Right renal pelvis (tissue), 4 donors: ENCODE measurements around the gene NAGS. TPM values are rescaled to one million over a fixed set of nuclear protein-coding genes. Genes with fewer than 3 reads are reported as not detected.
"Not testable (repeated sequence)": the region's sequence is repeated elsewhere in the genome, so short reads cannot be mapped to it uniquely, and the experiment has no call there.

Source experiments
- DNase-seq, 4 donors: peaks; one replicate each; pipeline ENCODE4 v3.0.0-alpha.2; 2013; ENCODE audit warnings: low read depth in 4 of 4, low spot score in 3 of 4, missing footprints in 1 of 4
- polyA plus RNA-seq, 4 donors: library from polyadenylated mRNA; unstranded; fragments of 120-200 nt; gene quantifications; one replicate each; pipeline ENCODE4 v1.2.1, GENCODE V29; 2013; ENCODE audit not compliant: insufficient read length in 4 of 4

NAGS gene
- 1 to 10 TPM; 2.1 to 4.7 (median 2.5) TPM for polyA plus RNA-seq

GRCh38 chr17:44004077-44004760 lies at the start of gene NAGS:
NAGS (plus strand) TSS chr17:44004622; CDS start chr17:44004664, 42 bp downstream.
- DNase-seq = no peak

- DNase-seq = no peak
Observed at GRCh38 chr17:43956222-43956621, 48.2 kb upstream of the NAGS start.

- no peak for DNase-seq
Observed at GRCh38 chr17:43958748-43959352, 45.6 kb upstream of the NAGS start.

- DNase-seq = not testable (repeated sequence)
Observed at GRCh38 chr17:43961292-43961691, 43.1 kb upstream of the NAGS start.

- no peak for DNase-seq
Observed at GRCh38 chr17:43961954-43962353, 42.5 kb upstream of the NAGS start.

GRCh38 chr17:43962479-43962878 lies 41.9 kb upstream of the NAGS start:
- no peak for DNase-seq

GRCh38 chr17:43966276-43966675 lies 38.1 kb upstream of the NAGS start:
- DNase-seq = no peak

GRCh38 chr17:43967251-43967875 lies 37.1 kb upstream of the NAGS start:
- DNase-seq = no peak

- no peak for DNase-seq
Observed at GRCh38 chr17:43970366-43970765, 34.1 kb upstream of the NAGS start.

GRCh38 chr17:43971436-43971835 lies 33.0 kb upstream of the NAGS start:
- DNase-seq = not testable (repeated sequence)

- DNase-seq = not testable (repeated sequence)
Observed at GRCh38 chr17:43972444-43973212, 31.8 kb upstream of the NAGS start.

- DNase-seq = no peak
Observed at GRCh38 chr17:43974382-43975266, 29.8 kb upstream of the NAGS start.

- DNase-seq = no peak
Observed at GRCh38 chr17:43975898-43976297, 28.5 kb upstream of the NAGS start.

GRCh38 chr17:43976963-43977837 lies 27.2 kb upstream of the NAGS start:
- no peak for DNase-seq

GRCh38 chr17:43978078-43978477 lies 26.3 kb upstream of the NAGS start:
- DNase-seq = no peak

- DNase-seq = no peak
Observed at GRCh38 chr17:43979011-43979410, 25.4 kb upstream of the NAGS start.

GRCh38 chr17:43979671-43980070 lies 24.8 kb upstream of the NAGS start:
- no peak for DNase-seq

GRCh38 chr17:43982171-43982570 lies 22.3 kb upstream of the NAGS start:
- no peak for DNase-seq

- DNase-seq = no peak
Observed at GRCh38 chr17:43983196-43983514, 21.3 kb upstream of the NAGS start.
